Inflammatory macrophage (primary cell): Measurements from ENCODE around the gene NCAM1.
"Not testable (repeated sequence)": the region's sequence is repeated elsewhere in the genome, so short reads cannot be mapped to it uniquely, and the experiment has no call there.

Source experiments
- DNase-seq, 2 donors: peaks; one replicate each; pipeline ENCODE4 v3.0.0-alpha.2; 2020 to 2022

Gene NCAM1

DNA sequence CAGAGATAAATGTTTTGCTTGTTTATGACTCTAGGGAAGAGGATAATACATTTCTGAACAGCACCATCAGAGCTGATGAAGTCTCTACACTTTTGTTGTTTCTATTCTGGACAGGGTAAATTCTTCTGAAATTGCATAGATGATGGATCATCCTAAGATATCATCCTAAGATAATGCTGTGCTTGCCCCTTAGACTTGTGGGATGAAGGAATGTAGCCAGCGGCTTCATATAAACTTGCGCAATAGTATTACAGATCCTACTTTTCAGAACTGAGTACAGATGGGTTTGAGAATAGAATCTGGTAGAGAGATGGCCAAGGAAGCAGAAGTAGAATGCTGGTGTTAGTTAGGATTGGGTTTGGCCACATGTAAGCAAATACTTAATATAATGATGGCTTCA, 61.0 kb downstream of the NCAM1 start:
- DNase-seq: no peak

DNA sequence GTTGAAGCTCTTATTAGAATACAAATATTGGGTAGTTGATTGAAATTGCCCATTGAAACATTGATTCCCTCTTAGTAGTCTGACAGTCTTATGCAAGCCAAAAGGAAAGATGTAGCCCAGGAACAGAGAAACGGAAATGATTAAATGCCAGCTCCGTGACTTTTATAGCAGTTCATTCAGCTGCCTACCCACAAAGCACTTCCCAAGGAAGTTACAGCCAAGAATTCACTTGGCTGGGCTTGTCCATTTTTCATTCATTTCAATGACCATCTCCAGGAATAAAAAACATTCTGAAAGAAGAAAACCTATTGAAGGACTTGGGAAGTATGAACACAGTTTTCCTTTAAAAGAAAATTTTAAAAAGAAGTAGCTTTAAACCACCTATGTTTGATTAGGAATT, 62.0 kb downstream of the NCAM1 start:
- no peak for DNase-seq

DNA sequence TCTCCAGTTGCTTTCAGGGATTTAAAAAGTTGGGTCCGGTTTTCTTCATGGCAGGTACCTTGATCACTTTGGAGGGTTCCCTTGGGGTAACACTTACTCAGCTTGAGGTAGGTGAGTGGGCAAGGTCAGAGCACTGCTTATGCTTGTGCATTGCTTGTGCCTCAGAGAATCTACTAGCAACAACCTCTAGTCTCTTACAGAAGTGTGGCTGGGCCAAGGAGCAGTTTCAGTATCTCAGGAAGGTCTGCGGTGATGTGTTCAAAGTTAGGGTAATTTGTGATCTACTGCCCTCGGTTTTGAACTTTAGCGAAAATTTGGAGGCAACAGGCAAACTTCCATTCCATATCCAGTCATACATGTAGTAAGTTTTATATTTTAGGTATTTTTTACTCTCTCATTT, 62.8 kb downstream of the NCAM1 start:
- no peak for DNase-seq

DNA sequence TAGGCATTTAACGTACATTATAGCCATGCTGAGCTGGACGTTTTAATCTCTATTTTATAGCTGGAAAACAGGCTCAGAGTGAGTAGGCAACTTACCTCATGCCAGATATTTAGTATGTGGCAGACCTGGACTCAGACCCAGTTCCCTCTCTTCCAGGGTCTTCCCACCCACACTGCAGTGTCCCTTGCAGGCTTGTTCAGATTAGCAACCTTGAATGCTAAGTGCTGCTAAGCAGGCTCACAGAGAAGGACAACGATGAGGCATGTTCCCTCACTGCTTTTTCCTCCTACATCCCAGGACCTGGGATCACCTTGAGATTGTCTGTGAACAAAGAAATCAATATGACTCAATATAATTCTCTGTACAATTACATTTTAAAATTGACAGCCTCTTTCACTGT, 65.6 kb downstream of the NCAM1 start:
- no peak for DNase-seq

DNA sequence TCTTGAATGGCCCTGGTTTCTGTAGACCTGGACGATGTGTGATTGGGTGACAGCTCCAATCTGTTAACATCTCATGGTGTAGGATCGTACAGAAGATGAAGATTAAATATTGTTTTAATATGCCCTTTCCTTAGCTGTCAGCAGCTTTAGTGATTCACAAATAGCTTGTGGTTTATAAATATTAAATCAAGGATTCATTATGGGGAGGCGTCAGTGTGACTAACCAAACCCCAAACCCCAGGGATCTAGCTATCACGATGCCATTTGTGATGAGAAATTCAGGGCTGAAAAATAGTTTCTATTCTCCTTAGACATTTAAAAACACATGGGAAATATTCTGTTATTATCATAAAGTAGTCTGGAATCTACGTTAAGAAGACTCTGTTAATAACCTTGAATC, 73.4 kb downstream of the NCAM1 start:
- no peak for DNase-seq

DNA sequence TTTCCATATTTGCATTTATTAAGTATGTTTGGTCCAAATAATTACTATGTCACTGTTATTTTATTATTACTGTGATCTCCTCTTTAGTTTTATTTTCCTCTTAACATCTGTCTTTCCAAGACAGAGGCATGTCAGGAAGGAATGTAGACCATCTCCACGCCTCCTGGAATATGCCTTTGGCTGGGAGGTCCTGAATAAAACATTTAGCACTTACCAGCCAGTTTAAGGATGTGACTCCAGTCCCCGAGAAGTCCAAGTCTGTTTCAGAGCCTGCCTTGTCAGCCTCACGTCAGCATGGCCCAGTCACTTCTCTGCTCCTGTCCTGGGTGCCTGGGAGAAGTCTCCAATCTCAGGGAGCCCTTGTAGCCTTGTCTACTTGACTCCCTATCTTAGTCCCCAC, 74.5 kb downstream of the NCAM1 start:
- DNase-seq: no peak

GRCh38 chr11:113043698-113044097, 82.5 kb downstream of the NCAM1 start:
- no peak for DNase-seq

DNA sequence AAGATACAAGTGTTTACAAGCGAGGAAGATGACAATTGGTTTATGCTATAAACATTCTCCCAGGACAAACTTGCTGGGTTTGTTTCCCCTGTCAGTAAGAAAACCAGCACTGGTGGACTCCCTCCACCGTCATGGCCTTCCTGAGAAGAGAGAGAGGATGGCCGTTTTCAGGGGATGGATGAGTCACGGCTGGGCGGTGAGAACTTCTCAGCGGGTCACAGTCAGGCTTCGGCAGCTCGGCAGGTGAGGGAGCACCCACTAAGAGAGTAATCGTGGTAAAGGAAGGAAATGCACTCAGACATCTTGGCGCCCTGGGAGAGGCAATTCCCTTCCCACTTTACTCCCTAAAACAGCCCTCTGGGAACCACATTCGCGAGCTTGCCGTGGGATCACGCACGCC, 83.9 kb downstream of the NCAM1 start:
- no peak for DNase-seq

DNA sequence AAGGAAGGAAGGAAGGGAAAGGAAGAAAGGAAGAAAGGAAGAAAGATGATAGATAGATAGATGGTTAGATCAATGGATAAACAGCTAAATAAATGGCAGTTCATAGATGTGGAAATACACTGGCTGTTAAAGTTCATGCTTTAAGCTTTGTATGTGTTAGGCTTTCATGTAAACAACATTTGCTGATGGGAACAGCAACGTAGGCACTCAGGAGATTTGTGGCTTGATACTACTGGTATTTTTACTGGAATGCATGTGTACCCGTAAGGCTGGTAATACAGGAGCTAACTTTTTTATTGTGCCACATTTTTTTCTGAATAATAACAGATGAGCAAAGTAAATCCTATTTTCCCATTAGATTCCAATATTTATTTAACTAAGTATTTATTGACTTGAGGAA, 85.6 kb downstream of the NCAM1 start:
- DNase-seq: no peak

- peak; percentile 18 to 23 for DNase-seq
These were observed 87.9 kb downstream of the NCAM1 start for GRCh38 chr11:113048820-113049768.

- not testable (repeated sequence) for DNase-seq
These were observed 91.8 kb downstream of the NCAM1 start for GRCh38 chr11:113053042-113053441.

- no peak for DNase-seq
These were observed 95.8 kb downstream of the NCAM1 start for GRCh38 chr11:113057038-113057437.

- DNase-seq: peak in 1 of 2 donors; percentile 2
These were observed 98.3 kb downstream of the NCAM1 start for GRCh38 chr11:113059548-113059947.

- no peak for DNase-seq
These were observed 104.1 kb downstream of the NCAM1 start for GRCh38 chr11:113065330-113065729.

DNA sequence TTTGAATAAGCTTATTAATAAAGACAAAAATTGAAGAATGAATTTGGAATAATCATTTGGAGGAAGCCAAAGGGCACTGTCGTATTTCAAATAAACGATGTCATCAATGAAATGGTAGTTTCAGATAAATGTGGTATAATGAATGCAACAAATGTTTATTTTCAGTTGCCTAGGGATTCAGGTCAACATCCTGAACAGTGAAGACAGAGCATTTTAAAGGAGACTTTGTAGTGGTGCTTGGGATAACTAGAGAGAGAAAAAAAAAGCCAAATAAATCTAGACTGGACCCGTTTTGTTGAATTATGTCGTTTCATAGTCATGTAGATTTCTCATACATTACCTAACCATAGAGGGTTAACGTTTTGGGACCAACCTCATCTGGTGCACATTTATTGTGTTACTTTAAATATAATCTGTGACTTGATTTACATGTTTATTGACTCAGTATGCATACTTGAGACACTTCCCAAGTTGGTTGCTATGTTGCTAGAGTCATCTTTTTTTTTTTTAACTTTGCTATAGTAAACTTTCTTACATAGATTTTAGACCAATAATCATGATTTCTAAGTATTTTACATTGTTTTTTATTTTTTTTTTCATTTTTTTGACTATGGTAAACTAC, 111.1 kb downstream of the NCAM1 start:
- no peak for DNase-seq

DNA sequence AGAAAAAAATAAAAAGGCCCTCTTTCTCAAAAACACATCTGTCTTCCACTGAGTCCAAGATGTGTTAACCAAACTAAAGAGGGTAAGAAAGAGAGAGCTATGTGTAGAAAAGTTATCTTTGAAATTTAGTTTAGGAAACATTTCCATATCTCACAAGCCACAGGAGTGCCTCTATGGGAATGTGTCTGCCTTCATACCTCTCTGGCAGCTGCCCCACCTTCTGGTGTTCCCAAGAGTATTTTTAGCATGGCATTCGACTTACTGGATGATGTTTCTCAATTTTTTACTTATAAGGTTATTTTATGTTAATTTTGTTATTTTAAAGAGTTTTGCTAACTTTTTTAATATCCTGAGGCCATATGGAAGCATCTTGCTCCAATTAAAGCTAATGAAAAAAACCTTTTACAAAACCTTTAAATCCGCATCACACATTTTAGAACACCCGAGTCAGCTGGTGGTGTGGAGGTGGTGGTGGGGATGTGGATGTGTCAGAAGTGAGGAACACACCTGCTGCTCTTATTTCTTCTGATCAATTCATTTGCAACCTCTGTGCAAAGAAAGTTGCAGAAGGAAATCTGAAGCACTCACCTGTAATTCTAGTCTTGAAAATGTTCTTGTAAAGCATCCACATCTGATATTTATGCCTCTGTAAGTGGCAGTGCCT, 112.2 kb downstream of the NCAM1 start:
- DNase-seq: no peak

DNA sequence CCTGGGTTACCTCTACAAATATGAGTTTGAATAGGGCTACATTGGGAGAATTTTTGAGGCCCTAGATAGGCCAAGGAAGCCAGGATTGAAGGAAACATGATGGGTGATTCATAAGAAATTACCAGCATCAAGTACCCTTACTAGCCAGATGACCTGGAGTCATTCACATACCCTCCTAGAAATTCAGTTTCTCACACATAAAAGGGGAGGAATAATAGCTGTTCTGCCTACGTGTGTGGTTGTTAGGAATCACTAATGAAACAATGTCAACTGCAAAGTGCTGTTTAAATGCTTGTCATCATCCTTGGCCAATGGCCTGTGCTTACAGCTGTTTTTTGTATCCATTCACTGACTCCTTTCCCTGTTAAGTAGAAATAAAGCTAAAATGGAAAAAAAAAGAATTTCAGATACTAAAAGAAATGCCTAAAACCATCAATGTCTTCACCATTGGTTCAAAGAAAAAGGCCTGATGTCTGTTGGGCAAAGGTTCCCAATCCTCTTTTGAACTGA, 114.4 kb downstream of the NCAM1 start:
- DNase-seq: no peak

GRCh38 chr11:113077379-113077778, 116.2 kb downstream of the NCAM1 start:
- no peak for DNase-seq

- no peak for DNase-seq
These were observed 121.2 kb downstream of the NCAM1 start for GRCh38 chr11:113082341-113082955.

DNA sequence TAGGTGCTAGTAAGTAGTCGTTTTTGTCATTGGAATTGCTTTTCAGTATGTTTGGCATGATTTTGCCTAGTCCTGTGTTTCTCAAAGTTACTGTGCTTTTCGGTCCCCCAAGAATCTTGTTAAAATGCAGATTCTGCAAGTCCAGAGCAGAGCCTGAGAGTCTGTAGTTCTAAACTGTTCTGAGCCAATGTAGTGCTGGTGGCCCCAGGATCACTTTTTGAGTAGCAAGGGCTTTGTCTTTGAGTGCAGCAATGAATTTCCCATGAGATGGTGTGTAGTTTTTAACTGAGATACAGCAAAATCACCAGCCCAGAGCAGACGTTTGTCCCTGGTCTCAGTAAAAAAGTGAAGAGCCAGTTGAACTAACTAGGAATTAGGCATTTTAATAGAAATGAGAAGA, 122.4 kb downstream of the NCAM1 start:
- no peak for DNase-seq

GRCh38 chr11:113084297-113084696, 123.1 kb downstream of the NCAM1 start:
- no peak for DNase-seq

DNA sequence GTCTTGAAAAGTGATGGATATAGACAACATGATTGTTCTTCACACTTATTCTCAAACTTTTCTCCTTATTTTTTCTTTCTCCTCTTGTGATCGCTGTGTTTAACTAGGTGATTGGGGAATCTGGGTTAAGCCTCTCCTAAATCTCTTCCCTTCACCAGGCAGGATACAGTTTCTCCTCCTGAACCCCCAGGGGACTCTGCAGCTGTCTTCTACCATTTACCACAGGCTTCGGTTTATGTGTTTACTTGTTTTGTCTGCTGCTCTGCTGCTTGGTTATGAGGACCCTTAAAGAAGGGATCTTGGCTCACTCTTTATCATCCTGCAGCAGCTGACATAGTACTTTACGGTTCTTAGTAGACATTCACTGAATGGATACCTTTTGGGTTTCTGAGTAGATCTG, 124.2 kb downstream of the NCAM1 start:
- no peak for DNase-seq

DNA sequence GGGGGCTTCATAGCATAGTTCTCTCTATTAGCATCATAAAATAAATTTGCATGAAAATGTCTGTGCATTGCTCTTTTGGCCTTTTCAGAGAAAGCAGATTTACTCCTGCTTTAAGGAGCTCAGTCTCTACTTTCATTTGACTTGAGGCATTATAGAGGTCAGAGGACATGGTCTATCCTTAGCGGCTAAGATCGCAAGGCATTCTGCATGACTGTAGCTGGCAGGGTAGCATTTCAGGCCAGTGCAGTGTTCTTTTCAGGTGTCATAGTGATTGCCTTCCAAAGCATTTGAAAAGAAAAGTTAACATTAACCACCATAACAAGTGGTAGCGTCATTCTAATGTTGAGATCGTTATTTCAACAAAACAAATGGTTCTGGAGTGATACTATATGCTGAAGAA, 126.5 kb downstream of the NCAM1 start:
- DNase-seq: no peak
